Thyroid gland (tissue), 4 donors: Measurements from ENCODE around the gene CARHSP1.

Experiments
- CTCF ChIP-seq, 6 experiments: fragments of 200-600 bp in 3 of 6; fragments of 450-650 bp in 3 of 6; sonication (generic) in 3 of 6; IDR thresholded peaks; one replicate each; pipeline ENCODE4 v1.5.1; 2016 to 2019; ENCODE audit warnings: antibody characterized with exemption in 6 of 6, mild to moderate bottlenecking in 2 of 6, inconsistent platforms in 1 of 6, moderate library complexity in 1 of 6
- POLR2A ChIP-seq, 2 donors: fragments of 450-650 bp; IDR thresholded peaks; one replicate each; pipeline ENCODE4 v1.6.1; 2017; ENCODE audit warnings: antibody characterized with exemption in 2 of 2, mild to moderate bottlenecking in 2 of 2, moderate library complexity in 1 of 2

GRCh38 chr16:8831871-8832716, 36.7 kb downstream of the CARHSP1 start:
- TF ChIP-seq CTCF (IDR thresholded peaks at IDR 0.05) = no peak
- no peak for TF ChIP-seq POLR2A (IDR thresholded peaks at IDR 0.05)
